H1 (cell line): ENCODE results near the gene PPP1R3E. TPM values are rescaled to one million over a fixed set of nuclear protein-coding genes. Genes with fewer than 3 reads are reported as not detected.

Experiments used
- ASH2L ChIP-seq: fragments of 200-600, 300-600 bp; sonication (generic); IDR thresholded peaks from one replicate; pipeline ENCODE4 v1.7.1; 2017; ENCODE audit warnings: low read length
- CHD7 ChIP-seq: fragments of 300-600 bp; sonication (generic); IDR thresholded peaks from 2 replicates; pipeline ENCODE4 v1.7.1; 2012; ENCODE audit warnings: low read length, moderate library complexity, mild to moderate bottlenecking, inconsistent platforms; ENCODE audit not compliant: insufficient replicate concordance
- EGR1 ChIP-seq: IDR thresholded peaks from 2 replicates; pipeline ENCODE4 v1.6.1; 2011; ENCODE audit warnings: low read depth, low read length, borderline replicate concordance
- EP300 ChIP-seq, 2 experiments: IDR thresholded peaks; 1 replicate in 1 of 2; 2 replicates in 1 of 2; pipeline ENCODE4 v1.6.1; 2011 to 2012; ENCODE audit warnings: low read depth in 2 of 2, low read length in 2 of 2, mild to moderate bottlenecking in 2 of 2, borderline replicate concordance in 1 of 2, inconsistent platforms in 1 of 2, moderate library complexity in 1 of 2
- HDAC2 ChIP-seq, 2 experiments: fragments of 300-600 bp in 1 of 2; sonication (generic) in 1 of 2; IDR thresholded peaks; 2 replicates each; pipeline ENCODE4 v1.6.1; 2011 to 2012; ENCODE audit warnings: low read depth in 2 of 2, low read length in 2 of 2, mild to moderate bottlenecking in 2 of 2, moderate library complexity in 2 of 2, borderline replicate concordance in 1 of 2, inconsistent platforms in 1 of 2
- HDAC6 ChIP-seq: IDR thresholded peaks from one replicate; pipeline ENCODE4 v1.7.1; 2012; ENCODE audit warnings: low read depth, mild to moderate bottlenecking, inconsistent platforms, low read length, moderate library complexity
- JUN ChIP-seq: IDR thresholded peaks from 2 replicates; pipeline ENCODE4 v1.6.1; 2011; ENCODE audit warnings: low read depth, mild to moderate bottlenecking, improper control_type of control experiment, low read length
- NRF1 ChIP-seq: IDR thresholded peaks from 2 replicates; pipeline ENCODE4 v1.6.1; 2011; ENCODE audit warnings: mild to moderate bottlenecking, low read depth, low read length, improper control_type of control experiment
- RBBP5 ChIP-seq: IDR thresholded peaks from 2 replicates; pipeline ENCODE4 v1.7.1; 2012; ENCODE audit warnings: low read depth, mild to moderate bottlenecking, inconsistent platforms, low read length, moderate library complexity, borderline replicate concordance
- TBP ChIP-seq: IDR thresholded peaks from 2 replicates; pipeline ENCODE4 v1.6.1; 2011; ENCODE audit warnings: low read depth, low read length, improper control_type of control experiment
- YY1 ChIP-seq: IDR thresholded peaks from 2 replicates; pipeline ENCODE4 v1.6.1; 2011; ENCODE audit warnings: low read depth, mild to moderate bottlenecking, low read length
- polyA plus RNA-seq, 7 experiments: library from polyadenylated mRNA; depleted of rRNA in 3 of 7; stranded (reverse) in 5 of 7; unstranded in 2 of 7; fragments of >200 nt in 5 of 7; fragments of 200-250 nt in 2 of 7; gene quantifications; 1 replicate in 5 of 7; 2 replicates in 1 of 7; 4 replicates in 1 of 7; pipeline versions ENCODE4 v1.2.1 to v1.2.3, GENCODE V29; 2011 to 2013; ENCODE audit warnings: missing spikeins in 2 of 7, mixed read lengths in 2 of 7
- total RNA-seq: library from RNA; stranded (reverse); fragmentation: NEBNext Ultra II Directional; extraction: Animal tissue kit (Norgen Biotek cat#: 25700); gene quantifications from 2 replicates; pipeline ENCODE4 v1.2.1, GENCODE V29; 2021

Gene PPP1R3E
- total and polyA plus RNA-seq, 2 of the 8 experiments (the other 6 are each of a cell fraction or from before 2014, with no cell fraction given): 4.4 to 4.7 TPM

GRCh38 chr14:23252006-23252405 lies 50.7 kb downstream of the PPP1R3E start (continued):
- TF ChIP-seq CHD7: peak; percentile 27
- peak; percentile 52; the same call in 1 of the 2 replicates for TF ChIP-seq JUN
- TF ChIP-seq EGR1: no peak
- TF ChIP-seq NRF1: no peak
- no peak for TF ChIP-seq RBBP5
- no peak for TF ChIP-seq HDAC6
- TF ChIP-seq HDAC2 (IDR thresholded peaks at IDR 0.05; ENCODE audit: borderline replicate concordance in 1 of 2, low read depth in 2 of 2, low read length in 2 of 2): no peak
- peak; percentile 58; the same call in 1 of the 2 replicates for TF ChIP-seq YY1
- TF ChIP-seq TBP: no peak; the same call in 1 of the 2 replicates
- TF ChIP-seq ASH2L: peak; percentile 6
- TF ChIP-seq EP300 (IDR thresholded peaks at IDR 0.05; ENCODE audit: borderline replicate concordance in 1 of 2, low read depth in 2 of 2, low read length in 2 of 2): peak in 1 of 2 experiments; percentile 64; a peak in 1 of 3 replicates
